Activated CD4-positive, alpha-beta T cell treated with anti-CD3 and anti-CD28 coated beads for 36 hours (primary cell): Measurements from ENCODE around the gene FNTB. TPM values are rescaled to one million over a fixed set of nuclear protein-coding genes. Genes with fewer than 3 reads are reported as not detected.

Experiments
- ATAC-seq: fragments of 200-7000 bp; cut with Tn5 transposase; one replicate; pipeline ENCODE4 v1.10.0; 2021; ENCODE audit warnings: mild to moderate bottlenecking, moderate library complexity
- CTCF ChIA-PET: fragments of 350-600 bp; sonication (Branson Sonifier 250); formaldehyde crosslinking; loops from one replicate; lab custom pipeline; 2021; ENCODE audit warnings: antibody characterized with exemption; lab: Charles Lee
- POLR2A ChIA-PET: fragments of 350-600 bp; sonication (Branson Sonifier 250); formaldehyde crosslinking; loops from one replicate; lab custom pipeline; 2021; ENCODE audit warnings: antibody characterized with exemption, inconsistent platforms; lab: Charles Lee
- DNase-seq: peaks from one replicate; pipeline ENCODE4 v3.0.0-alpha.2; 2020
- H3K27ac Mint-ChIP-seq: one replicate; pipeline ENCODE4 v1.8.0; 2021; ENCODE audit warnings: mixed read lengths
- H3K27me3 Mint-ChIP-seq: one replicate; pipeline ENCODE4 v1.8.0; 2021; ENCODE audit warnings: mixed read lengths
- H3K36me3 Mint-ChIP-seq: one replicate; pipeline ENCODE4 v1.8.0; 2021; ENCODE audit warnings: low read depth, mixed read lengths
- H3K4me1 Mint-ChIP-seq: one replicate; pipeline ENCODE4 v1.8.0; 2021; ENCODE audit warnings: mixed read lengths
- H3K4me3 Mint-ChIP-seq: one replicate; pipeline ENCODE4 v1.8.0; 2021; ENCODE audit warnings: mild to moderate bottlenecking, moderate library complexity, mixed read lengths
- H3K9me3 Mint-ChIP-seq: one replicate; pipeline ENCODE4 v1.8.0; 2021; ENCODE audit warnings: low read depth, mixed read lengths
- intact Hi-C, 2 experiments: fragments of 100-400 bp; cut with DNase I in 1 of 2; cut with micrococcal nuclease in 1 of 2; formaldehyde crosslinking; loops; one replicate each; pipeline versions ENCODE4 v1.14.2 to v1.15.1; 2022 to 2024; cut with DNase I, micrococcal nuclease
- microRNA-seq: library from miRNA; unstranded; fragments of <30 nt; microRNA quantifications from one replicate; pipeline ENCODE4 v1.2.0, GENCODE V29; 2021; ENCODE audit warnings: borderline replicate concordance
- total RNA-seq, 2 experiments: library from RNA; stranded (reverse); gene quantifications; one replicate each; pipeline ENCODE4 v1.2.3, GENCODE V29; 2021

Gene FNTB
- total RNA-seq, 2 experiments from 2014 or later = 18.2 to 24.9 TPM

DNA sequence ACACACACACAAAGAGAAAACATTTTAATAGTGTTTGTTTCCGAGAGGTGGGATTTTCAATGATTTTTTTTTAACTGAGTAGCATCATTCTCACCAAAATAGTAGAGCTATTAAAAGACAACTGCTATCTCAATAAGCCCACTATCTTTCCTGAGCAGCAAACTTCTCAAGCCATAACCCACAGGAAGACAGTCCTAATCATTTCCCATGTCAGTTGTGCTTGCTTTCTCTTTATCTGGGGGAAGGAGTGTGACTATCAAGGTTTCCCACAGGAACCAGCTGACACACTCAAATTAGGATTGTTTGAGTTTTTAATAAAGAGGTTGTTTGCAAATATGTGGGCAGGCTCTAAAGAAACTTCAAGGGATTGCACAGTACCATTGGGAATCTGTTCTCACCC lies 120.5 kb downstream of the FNTB start:
- intact Hi-C loops = no loop called here
- peaks cover 8% of the 10 kb centered on the region for H3K4me1 Mint-ChIP-seq
- H3K27me3 Mint-ChIP-seq = peaks cover 2% of the 10 kb centered on the region
- peaks cover 2% of the 10 kb centered on the region for H3K36me3 Mint-ChIP-seq
- CTCF ChIA-PET = interaction anchor here (0.7 kb wide), 1 partner anchor 39 kb away, joined by 3 read pairs; no protein-coding TSS in a partner anchor
- ATAC-seq = no peak
- no peak overlapping the region for H3K4me3 Mint-ChIP-seq
- POLR2A ChIA-PET = no interaction called here
- no peak for DNase-seq
- H3K9me3 Mint-ChIP-seq = no peaks in the 10 kb centered on the region
- H3K27ac Mint-ChIP-seq = no peak overlapping the region

DNA sequence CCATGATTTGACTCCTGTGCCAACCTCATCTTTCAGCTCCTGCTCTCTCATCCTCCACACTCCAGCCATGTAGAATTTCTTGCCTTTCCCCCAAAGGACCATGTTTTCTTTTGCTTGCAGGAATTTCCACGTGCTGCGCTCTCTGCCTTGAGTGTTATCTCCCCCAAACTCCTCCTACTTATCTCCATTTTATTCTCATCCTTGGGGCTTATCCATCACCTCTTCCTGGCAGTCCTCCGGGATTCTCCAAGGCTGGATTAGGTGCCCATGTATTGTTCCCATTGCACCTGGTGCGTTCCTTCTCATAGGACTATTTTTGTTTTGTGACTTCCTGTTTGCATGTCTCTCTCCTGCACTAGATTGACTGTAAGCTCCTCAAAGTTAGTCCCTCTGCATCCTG lies 122.7 kb downstream of the FNTB start:
- Mint-ChIP-seq H3K4me3 (no peak overlapping the region), H3K36me3 (no peaks in the 10 kb centered on the region), H3K27ac (no peak overlapping the region), H3K9me3 (no peaks in the 10 kb centered on the region), H3K27me3 (no peaks in the 10 kb centered on the region), H3K4me1 (peaks cover 3% of the 10 kb centered on the region)
- DNase-seq (no peak), ATAC-seq (no peak)
- ChIA-PET POLR2A (no interaction called here), CTCF (interaction anchor here (0.9 kb wide), 1 partner anchor 14 kb away, joined by 3 read pairs; no protein-coding TSS in a partner anchor)
- intact Hi-C loops = no loop called here

- Mint-ChIP-seq H3K27me3 (no peaks in the 10 kb centered on the region), H3K4me1 (peaks cover 3% of the 10 kb centered on the region), H3K4me3 (no peak overlapping the region), H3K27ac (no peak overlapping the region), H3K9me3 (no peaks in the 10 kb centered on the region), H3K36me3 (no peaks in the 10 kb centered on the region)
- ATAC-seq (no peak), DNase-seq (no peak)
- ChIA-PET CTCF (no interaction called here), POLR2A (no interaction called here)
- intact Hi-C loops = no loop called here
Measured at GRCh38 chr14:65110525-65110924, 123.8 kb downstream of the FNTB start.

Small RNA genes lying within 50 kb of the gene (microRNA-seq; reads per million reads assigned to microRNA genes)
- 2.1 reads per million for gene MIR4706

Other genes with a start within 250 kb of the FNTB start
- under 1 TPM; 0.32 to 0.60 TPM for gene SPTB, start 107.0 kb upstream of the FNTB start, total RNA-seq
- 10 to 100 TPM; 37.6 to 66.1 TPM for gene CHURC1, start 72.4 kb upstream of the FNTB start, total RNA-seq
- not detected for gene GPX2, start 44.1 kb upstream of the FNTB start, total RNA-seq
- 1 to 10 TPM; 3.7 to 5.3 TPM for gene RAB15, start 14.6 kb upstream of the FNTB start, total RNA-seq
- gene MAX, start 115.6 kb downstream of the FNTB start, total RNA-seq = 100 to 1,000 TPM in 1 of 2 experiments, 10 to 100 TPM in 1; 93.6 to 136 TPM